T-helper 2 cell treated with Interferon-gamma antibody and Interleukin-4, amounts not matched to agents 100 ng/mL and 5 ng/mL, for 36 hours (primary cell): ENCODE measurements around the gene HS3ST1. TPM values are rescaled to one million over a fixed set of nuclear protein-coding genes. Genes with fewer than 3 reads are reported as not detected.

Experiments
- intact Hi-C: fragments of 100-400 bp; cut with micrococcal nuclease; formaldehyde crosslinking; loops from one replicate; pipeline ENCODE4 v1.15.1; 2023
- total RNA-seq: library from RNA; stranded (reverse); gene quantifications from 2 replicates; pipeline ENCODE4 v1.2.3, GENCODE V29; 2022

The HS3ST1 gene
- total RNA-seq, 1 donor from 2014 or later: 0.64 TPM

DNA sequence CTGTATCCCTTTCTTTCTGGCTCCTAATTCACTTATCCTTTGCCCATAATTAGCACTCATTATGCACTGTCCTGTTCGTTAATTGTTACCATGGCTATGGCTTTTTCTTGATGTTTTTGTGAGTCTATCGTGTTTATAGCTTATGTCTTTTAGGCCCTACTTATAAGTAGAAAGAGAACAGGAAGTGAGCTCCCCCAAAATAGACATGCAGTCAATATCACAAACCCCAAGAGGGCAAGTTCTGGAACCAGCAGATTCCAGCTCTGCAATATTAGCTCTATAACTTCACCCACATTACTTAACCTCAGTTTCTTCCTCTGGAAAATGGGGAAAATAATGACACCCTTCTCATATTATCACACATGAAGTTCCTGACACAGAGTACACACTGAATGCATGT lies 7.4 kb upstream of the HS3ST1 start:
- intact Hi-C loops: no loop called here

DNA sequence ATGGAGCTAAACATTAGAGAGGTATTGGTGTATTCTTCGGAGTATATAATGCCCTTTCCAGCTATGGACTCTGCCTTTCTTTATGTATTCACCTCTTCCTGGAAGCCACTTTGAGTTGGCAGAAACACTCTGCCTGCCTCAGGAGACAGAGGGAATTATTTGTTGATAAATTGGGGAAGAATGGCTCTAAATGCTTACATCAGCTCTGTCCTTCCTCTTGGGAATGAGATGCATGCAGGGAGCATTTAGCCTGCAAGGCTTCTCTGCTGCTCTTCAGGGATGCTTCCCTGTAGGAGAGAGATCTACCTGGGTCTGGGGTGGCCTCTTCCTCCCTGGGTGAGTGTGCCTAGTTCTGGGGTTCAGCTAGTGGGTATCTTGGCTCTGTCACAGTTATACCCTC lies 6.9 kb upstream of the HS3ST1 start:
- intact Hi-C loops: no loop called here

DNA sequence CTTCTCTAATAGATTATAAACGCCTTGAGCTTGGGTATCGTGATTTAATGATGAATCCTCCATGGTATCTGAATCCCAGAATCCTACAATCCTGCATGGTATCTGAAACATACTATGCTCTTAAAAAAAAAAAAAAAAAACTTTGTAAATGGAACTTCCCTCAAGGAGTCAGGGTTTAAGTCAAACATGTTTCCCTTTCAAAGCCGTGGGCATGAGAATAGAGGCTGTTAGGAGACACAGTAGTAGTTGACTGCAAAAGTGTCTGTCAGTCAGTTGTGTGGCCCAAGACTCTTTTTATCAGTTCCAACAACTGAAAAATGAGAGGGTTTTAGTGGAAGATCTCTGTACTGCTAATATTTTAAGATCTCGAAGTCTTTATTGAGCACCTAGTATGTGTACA lies 2.4 kb upstream of the HS3ST1 start:
- intact Hi-C loops: no loop called here

DNA sequence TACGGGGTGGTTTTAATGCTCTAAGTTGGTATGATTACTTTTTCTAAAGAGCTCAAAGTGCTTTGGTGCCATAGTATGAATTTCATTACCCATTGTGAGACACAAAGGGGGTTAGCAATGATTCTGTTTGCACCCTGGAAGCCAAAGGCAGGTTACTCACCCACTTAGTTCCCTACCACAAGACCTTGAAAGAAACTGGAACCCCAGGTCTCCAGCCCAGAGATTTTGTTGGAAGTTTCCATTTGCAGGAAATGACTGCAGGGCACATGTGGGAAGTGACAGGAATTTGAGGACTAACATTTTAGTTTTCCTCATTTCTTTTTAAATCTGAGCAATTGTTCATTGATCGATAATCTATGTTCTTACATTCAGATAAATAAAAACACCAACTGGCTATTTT lies 1.8 kb upstream of the HS3ST1 start:
- intact Hi-C loops: no loop called here

DNA sequence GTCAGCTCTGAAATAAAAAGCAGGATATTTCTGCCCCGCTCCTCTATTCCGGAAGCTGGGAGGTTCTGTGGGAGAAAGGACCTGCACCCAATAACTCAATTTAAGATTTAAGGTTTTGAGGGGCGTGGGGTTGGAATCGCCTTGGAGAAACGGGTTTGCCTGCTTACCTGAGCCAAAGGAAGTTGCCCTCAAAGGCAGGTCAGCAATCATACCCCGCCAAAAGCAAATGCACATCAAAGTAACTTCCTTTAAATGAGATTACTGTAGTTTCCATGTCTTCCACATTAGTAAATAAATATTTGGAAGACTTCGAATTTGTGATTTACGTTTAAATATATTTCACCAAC lies 978 bp upstream of the HS3ST1 start:
- intact Hi-C loops: loop anchor here (2.0 kb wide), 1 partner anchor 41 kb away; no protein-coding TSS in a partner anchor

DNA sequence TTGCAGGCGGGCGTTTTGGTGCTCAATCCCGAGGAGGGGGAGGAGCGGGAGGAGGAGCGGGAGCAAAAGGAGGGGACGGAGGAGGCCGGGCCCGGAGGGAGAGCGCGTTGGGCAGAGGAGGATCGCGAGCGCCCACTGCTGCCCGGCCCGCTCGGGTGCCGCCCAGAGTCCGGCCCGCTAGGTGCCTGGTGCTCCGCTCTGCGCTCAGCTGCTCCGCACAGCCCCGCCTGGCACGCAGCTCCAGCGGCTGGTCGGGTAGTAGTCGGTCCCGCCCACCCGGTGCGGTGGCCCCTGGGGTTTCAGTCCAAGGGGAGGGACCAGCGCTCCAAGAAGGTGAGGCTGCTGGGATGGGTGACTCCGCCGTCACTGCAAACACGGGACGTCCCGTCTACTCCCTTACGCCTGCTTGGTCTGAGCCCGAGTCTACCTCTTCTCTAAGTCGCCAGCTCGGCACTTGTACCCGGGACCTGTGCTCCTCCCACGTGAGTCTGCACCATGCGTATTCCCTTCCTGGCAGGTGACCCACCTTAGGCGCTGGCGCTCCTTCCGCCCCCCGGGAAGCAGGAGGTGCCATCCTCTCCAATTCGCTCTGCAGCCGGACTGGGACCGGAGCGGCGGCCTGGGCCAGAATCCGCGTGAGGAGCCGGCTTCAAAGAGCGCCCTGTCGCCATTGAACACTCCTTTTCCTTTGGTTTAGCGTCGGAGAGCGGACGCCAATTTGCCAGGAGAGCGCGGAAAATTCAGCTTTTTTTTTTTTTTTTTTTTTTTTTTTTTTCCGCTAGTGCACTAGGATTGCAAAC lies 405 bp upstream of the HS3ST1 start:
- intact Hi-C loops: loop anchor here (2.0 kb wide), 1 partner anchor 42 kb away; no protein-coding TSS in a partner anchor

DNA sequence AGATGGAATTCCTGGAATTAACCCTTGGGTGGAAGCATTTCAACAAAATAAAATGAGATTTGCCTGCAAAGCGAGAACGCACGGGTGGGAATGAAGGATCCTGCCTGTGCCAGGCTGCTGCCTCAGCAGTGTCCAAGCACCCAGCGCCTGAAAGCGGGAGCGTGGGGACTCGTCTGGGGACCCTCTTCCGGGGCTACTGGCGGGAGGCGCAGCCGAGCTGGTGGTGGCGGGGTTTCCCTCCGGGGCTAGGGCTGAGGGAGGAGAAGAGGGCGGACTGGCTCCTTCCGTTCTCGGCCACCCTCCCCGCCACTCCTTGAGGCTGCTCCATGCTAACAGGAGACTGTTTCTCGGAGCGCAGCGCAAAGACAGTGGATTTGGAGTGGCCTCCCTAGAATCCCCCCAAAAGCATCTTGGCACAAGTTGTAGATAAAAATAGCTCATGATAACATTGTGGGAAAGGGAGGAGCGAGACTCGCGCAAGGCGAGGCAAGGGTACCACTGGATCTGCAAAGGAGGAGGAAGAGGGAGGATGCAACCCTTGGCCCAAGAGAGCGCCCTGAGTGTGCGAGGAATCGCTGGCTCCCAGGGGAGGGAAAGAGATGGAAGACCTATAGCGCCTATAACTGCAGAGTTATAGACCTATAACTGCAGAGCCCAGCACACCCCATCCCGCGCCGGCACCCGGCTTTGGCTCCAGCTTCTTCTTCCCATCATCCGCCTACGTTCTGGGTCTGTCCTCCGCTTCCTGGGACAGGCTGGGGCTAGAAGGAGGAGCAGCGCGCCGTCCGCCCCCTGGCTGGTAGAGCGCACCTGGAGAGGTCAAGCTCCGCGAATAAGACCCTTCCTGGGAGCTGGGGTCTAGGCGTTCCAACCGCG lies 1.3 kb downstream of the HS3ST1 start:
- intact Hi-C loops: no loop called here

DNA sequence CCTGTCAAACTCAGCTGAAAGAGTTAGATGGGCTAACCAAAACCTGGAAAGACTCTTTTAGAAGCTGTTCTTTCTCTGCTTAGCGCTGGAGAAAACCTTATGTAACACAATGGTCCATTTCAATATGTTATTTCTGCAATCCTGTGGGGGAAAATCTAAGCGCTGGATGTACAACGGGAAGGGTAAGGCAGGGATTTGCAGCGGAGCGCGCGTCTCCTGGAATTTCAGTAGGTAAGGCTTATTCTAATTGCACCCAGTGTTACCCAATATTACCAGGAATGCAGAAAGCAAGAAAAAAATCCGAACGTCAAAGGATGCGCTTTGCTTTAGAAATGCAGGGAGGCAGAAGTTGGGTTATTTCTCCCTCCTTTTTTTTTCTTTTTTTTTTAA lies 2.0 kb downstream of the HS3ST1 start:
- intact Hi-C loops: no loop called here

DNA sequence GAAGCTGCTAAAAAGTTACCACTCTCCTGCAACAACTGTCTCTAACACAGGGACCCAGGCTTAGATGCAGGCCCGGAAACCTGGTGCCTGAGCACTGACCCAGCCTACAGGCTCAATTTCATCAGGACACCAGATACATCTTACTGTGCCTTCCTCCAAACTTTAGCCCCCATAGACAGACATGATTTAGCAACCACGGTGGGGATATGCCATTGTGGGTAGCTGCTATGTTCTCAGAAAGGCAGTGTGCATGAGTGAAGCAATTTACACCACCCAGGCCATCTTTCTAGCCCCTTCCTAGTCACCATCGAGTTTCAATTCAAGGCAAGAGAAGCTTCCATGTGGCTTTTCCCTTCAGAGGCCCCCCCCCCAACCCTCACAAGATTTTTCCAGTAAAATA lies 2.7 kb downstream of the HS3ST1 start:
- intact Hi-C loops: no loop called here

DNA sequence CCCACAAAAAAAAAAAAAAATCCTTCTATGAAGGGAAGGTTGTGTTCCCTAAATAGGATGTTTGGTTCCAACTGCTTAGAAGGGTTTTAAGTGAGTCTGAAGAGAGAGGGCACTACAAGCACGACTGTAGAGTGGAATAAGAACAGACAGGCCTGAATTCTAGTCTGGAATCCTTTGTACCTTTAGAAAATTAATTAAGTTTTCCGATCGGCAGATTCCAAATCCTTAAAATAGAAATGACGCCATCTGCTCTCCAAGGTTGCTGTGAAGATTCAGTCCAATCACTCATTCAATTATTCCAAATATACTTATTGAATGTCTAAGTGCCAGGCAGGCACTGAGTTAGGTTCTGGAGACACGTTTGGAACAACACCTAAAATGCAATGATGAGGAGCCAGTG lies 3.8 kb downstream of the HS3ST1 start:
- intact Hi-C loops: loop anchor here (1.0 kb wide), 1 partner anchor 843 kb away; no protein-coding TSS in a partner anchor

DNA sequence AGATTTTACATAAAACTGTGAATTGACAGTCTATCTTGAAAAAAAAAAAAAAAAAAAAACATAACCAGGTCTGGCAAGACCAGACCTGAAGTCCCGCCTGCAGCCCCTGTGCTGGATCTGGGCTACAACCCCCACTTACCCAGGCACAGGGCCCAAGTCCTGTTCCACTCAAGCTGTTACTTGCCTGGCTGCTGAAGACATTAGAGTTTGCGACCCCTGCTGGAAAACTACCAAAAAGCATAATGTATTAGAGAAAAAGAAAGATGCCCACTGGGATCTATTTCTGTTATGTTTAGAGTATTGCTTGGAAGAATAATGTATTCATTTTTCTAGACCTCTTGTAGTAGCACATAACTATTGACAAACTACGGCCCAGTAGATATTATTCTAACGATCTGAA lies 4.7 kb downstream of the HS3ST1 start:
- intact Hi-C loops: loop anchor here (1.0 kb wide), 2 partner anchors 842 to 870 kb away; no protein-coding TSS in a partner anchor

DNA sequence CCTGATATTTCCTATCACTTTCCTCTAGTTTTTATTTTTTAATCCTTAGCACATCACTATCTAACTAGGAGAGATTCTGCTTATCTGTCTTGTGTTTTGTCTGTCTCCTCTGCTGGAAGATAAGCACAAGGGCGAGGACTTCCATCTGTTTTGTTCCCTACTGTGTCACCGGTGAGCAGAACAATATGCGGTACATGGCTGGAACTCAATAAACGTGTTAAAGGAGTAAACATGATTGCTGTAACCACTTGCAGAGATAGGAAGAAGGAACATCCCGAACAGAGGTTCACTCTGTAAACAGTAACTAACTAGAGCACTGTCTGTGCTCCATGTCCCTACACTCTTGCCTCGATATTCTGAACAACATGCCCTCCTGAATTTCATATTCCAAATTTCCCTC lies 5.2 kb downstream of the HS3ST1 start:
- intact Hi-C loops: loop anchor here (1.0 kb wide), 1 partner anchor 869 kb away; no protein-coding TSS in a partner anchor

DNA sequence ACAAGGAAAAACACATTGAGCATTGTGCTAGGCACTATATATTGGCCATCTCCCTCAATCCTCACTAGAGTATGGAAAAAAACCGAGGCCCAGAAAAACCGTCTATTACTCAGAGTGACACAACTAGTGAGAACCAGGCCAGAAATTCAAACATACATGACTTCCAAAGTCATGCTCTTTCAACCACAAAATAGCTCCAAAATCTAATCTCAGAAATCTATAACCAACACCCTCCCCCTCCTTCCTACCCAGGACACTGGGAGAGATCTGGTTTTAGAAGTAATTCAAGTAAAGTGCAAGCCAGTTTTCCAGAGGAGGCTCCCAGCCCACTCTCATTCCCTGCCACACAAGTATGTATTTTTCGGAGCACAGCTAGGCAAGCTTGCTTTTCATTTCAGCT lies 7.6 kb downstream of the HS3ST1 start:
- intact Hi-C loops: no loop called here

DNA sequence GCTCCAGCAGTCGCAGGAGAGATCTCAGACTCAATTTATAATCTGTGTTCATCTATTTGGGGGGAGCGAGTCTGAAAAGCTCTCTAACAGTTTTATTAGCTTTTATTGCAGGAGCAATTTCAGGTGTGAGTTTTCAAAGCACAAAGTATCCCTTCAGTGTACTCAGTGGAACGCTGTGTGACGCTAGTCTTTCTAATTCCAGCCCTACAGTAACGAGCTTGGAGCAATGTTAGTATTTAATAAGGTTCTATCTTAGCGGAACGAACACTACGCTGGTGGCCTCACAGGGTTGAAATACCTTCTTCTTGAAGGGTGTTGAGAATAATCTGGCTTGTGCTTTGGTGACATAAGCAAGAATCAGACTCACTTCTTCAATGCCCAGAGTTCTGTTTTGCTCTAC lies 8.4 kb downstream of the HS3ST1 start:
- intact Hi-C loops: no loop called here

DNA sequence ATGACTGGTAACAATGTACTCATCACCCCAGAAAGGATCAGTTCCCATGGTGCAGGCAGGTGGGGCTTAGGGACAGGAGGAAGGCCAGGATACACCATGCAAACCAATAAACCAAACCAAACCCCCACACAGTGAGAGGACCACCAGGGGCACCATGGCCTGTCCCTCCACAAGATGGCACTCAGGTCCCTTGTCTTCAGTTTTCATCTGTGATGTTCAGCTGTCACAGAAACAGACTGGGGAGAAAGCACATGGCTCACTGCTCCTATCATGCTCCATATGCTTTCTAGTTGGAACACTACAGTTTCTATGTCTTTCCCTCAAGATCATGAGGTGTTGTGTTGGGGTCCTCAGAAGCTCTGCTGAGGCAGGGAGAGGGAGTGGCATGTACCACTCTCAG lies 10.1 kb downstream of the HS3ST1 start:
- intact Hi-C loops: no loop called here

DNA sequence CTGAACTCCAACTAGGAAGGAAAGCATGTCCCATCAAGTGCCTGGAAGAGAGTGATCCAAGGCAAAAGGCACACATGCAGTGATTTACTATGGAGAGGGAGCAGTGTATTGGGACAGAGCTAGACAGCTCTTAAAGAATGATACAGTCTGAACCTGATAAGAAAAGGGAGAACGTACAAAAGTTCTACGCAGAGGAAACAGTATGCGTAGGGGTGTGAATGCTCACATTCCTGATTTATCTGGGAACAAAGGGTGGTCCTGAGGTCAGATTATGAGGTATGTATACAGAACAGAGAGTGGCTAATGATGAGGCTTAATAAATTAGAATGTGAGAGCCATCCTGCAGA lies 12.0 kb downstream of the HS3ST1 start:
- intact Hi-C loops: no loop called here

DNA sequence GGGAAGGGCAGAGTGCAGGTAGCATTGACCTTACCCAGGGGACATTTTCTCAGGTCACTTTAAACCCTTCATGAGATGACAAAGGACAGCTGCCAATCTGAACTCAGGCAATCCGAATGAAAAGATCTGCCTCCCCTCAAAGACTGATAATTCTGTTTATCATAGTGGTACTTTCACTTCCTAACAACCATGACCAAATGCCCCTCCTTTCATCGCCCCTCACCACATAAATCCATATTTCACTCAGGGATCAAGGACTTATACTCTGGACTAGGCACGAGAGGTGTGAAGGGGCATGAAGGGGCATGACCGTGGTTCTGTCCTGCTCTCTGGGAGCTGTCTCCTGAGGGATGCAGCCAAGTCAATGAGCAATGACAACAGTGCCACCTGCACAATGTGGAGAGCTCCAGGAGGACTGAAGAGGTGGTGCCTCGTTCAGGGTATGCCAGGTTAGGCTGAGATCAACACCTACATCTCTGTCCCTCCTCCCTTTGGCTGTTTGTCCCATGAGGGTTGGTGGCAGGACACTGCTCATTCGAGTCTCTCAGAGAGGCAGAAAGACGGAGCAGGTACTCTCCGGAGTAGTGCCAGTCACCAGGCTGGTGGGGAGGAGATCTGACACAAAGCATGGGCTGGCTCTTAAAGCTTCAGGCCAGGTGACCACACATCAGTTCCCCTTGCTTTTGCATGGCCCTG lies 12.5 kb downstream of the HS3ST1 start:
- intact Hi-C loops: no loop called here

DNA sequence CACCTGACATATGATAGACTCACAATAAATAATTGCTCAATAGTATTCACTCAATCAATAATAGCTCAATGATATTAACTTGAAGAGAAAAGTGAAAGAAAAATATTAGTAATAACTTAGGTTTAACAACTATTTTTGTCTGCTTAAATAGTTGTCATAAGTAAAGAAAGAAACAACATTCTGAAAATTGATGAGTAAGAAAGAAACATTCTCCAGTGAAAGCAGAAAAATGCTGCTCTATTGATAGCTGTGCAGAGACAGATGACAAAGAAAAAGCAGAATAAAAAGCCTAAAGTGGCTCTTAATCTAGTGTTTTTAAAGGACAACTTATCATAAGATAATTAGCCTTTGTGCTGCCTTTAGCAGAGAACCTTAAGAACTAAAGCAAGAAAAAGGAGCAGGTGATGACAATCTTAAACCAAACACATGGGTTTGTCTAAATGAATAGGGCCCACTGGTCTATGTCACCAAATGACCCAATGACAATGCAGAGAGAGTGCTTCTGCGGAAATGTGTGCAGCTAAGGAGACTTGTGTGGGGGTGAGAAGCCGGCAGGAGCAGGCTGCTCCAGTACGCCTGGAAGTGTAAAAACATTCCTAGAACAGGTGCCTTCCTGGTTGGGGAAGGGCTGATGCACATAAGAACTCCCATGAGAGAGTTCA lies 13.2 kb downstream of the HS3ST1 start:
- intact Hi-C loops: no loop called here

DNA sequence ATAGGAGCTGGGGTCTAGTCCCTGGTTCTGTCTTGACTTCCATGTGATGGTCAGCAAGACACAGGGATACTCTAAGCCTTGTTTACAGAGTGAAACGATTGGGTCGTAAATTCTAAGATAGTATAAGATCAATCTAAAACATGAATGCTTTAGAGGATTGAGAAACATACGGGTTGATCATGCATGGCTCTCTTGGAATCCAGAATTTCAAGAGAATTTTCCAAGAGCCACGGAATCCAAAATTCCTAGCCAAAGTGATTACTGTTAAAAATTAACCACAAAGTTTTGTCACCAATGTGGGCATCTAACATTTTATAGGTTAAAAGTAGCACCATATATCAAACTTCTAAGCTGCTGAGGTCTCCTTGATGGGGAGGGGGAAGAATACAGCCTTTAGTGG lies 16.5 kb downstream of the HS3ST1 start:
- intact Hi-C loops: no loop called here

DNA sequence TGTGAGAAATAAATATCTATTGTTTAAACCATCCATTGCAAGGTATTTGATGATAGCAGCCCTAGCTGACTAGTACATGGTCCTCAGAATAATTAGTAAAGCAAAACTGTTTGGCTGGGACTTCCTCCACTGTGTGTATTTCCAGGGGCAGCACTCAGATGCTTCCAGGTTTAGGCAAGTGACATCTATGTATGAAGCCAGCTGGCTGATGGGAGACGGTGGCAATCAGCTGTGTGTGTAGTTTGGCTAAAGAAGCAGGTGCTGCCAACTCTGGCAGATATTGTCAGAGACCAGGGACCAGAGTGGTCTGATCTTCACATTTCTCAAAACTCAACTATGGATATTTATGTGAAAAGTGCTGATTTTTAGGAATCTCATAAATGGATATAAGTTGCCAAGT lies 19.1 kb downstream of the HS3ST1 start:
- intact Hi-C loops: no loop called here

DNA sequence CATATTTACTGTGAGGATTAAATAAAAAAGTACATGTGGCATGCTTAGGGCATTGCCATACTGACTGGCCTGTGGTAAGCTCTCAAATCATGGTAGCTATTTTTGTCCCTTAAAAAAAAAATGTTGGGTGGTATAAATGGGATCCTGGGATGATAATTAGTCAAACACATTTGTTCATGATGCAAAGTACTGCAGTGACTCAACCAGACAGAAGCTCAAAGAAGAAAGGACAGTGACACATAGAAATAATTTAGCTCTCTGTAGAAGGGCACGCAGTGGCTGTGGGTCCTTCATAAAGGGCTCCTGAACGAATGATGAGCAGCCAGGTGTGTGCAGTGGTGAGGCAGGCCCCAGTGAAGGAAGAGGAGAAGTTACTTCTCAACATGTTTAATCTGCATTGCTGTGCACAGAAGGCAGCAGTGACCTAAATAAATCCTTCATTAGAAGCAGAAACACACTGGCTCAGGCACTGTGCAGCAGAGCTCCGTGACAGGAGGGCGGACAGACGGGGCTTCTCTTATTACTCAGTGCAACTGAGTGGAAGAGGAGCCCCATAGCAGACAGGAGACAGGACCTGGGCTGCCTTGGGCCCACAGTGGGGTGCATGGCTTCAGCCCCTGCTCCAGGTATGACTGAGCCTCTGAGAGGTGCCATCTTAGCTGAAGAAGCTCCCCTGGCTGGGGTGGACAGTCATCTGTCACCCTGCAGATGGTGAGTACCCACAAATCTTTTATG lies 20.3 kb downstream of the HS3ST1 start:
- intact Hi-C loops: no loop called here
